Adrenal gland (tissue), 5 donors: ENCODE results near the gene TBCC.
"Not testable (repeated sequence)": the region's sequence is repeated elsewhere in the genome, so short reads cannot be mapped to it uniquely, and the experiment has no call there.

Experiments
- CTCF ChIP-seq, 6 experiments: fragments of 450-650 bp in 4 of 6; fragments of 200-600 bp in 2 of 6; sonication (generic) in 1 of 6; IDR thresholded peaks; 1 replicate in 5 of 6; 2 replicates in 1 of 6; pipeline versions ENCODE4 v1.5.1 to v1.8.0; 2016 to 2021; ENCODE audit warnings: antibody characterized with exemption in 6 of 6, mild to moderate bottlenecking in 2 of 6, moderate library complexity in 1 of 6
- POLR2A ChIP-seq, 2 donors: fragments of 450-650 bp; IDR thresholded peaks; one replicate each; pipeline ENCODE4 v1.6.1; 2017; ENCODE audit warnings: antibody characterized with exemption in 2 of 2, mild to moderate bottlenecking in 2 of 2, moderate library complexity in 1 of 2
- donor health status: DM: no; HTN: no; CAD: no.

GRCh38 chr6:42733867-42734481, 11.9 kb downstream of the TBCC start:
- not testable (repeated sequence) for TF ChIP-seq CTCF, POLR2A (IDR thresholded peaks at IDR 0.05)
